ENCODE data around the gene IGIP. TPM values are rescaled to one million over a fixed set of nuclear protein-coding genes. Genes with fewer than 3 reads are reported as not detected.

Gene IGIP
- total RNA-seq, 4 donors from 2014 or later: 6.1 to 16.5 (median 11.6) TPM

DNA sequence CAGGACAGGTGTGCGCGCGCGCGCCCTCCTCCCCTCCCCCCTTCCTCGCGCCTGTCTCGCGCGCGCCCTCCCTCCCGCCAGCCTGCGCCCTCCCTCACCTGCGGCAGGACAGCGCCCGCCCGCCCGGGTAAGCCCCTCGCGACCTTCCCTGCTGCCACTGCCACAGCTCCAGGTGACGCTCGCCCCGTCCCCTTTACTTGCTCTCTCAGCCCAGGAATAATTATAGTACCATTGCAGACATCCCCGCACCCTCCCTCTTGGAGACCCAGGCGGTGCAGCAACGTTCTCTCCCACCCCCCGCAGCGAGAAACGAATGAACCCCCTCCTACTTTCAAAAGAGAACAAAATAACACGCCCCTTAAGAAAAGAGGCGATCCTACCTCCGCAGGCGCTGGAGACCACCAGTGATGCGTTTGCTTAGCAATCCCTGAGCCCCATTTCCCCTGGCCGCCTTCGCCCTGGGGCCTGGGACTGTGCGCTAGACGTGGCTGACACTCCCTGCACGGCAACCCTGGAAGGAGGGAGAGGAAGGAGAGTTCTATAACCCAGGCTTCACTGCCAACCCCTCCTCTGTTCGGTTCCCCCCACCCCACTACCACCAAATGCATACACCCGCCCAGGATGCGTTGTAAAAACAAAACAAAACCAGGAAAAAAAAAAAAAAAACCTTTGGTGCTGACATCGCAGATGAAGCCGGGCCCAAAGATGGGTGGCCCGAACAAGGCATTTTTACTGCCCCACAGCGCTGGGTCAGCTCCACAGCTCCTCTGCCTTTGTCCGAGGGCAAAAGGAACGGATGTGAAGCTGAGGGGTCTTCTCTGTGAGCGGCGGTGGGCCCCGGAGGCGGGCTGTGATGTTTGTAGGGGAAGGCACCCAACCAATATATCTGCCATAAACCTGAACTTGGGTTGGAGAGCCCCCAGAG lies 17.4 kb upstream of the IGIP start:
- H3K9me3 ChIP-seq: no peaks in the 10 kb centered on the region
- no peaks in the 10 kb centered on the region for H3K36me3 ChIP-seq
- peak overlapping the region; percentile 71 for H3K4me3 ChIP-seq
- H3K27ac ChIP-seq: peak overlapping the region; percentile 96
- no peak for TF ChIP-seq EP300 (IDR thresholded peaks at IDR 0.05)
- TF ChIP-seq POLR2A (IDR thresholded peaks at IDR 0.05): no peak
- TF ChIP-seq POLR2AphosphoS5 (IDR thresholded peaks at IDR 0.05): no peak
- TF ChIP-seq, protein P1, sequence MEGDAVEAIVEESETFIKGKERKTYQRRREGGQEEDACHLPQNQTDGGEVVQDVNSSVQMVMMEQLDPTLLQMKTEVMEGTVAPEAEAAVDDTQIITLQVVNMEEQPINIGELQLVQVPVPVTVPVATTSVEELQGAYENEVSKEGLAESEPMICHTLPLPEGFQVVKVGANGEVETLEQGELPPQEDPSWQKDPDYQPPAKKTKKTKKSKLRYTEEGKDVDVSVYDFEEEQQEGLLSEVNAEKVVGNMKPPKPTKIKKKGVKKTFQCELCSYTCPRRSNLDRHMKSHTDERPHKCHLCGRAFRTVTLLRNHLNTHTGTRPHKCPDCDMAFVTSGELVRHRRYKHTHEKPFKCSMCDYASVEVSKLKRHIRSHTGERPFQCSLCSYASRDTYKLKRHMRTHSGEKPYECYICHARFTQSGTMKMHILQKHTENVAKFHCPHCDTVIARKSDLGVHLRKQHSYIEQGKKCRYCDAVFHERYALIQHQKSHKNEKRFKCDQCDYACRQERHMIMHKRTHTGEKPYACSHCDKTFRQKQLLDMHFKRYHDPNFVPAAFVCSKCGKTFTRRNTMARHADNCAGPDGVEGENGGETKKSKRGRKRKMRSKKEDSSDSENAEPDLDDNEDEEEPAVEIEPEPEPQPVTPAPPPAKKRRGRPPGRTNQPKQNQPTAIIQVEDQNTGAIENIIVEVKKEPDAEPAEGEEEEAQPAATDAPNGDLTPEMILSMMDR (IDR thresholded peaks at IDR 0.05): no peak
- 8% methylated on average over 28 of the region's 52 CpGs for WGBS
- H3K27me3 ChIP-seq: no peaks in the 10 kb centered on the region
- H3K4me1 ChIP-seq: peaks cover 59% of the 10 kb centered on the region
- DNase-seq (ENCODE audit: low spot score in 2 of 2): peak; percentile 71 to 86

DNA sequence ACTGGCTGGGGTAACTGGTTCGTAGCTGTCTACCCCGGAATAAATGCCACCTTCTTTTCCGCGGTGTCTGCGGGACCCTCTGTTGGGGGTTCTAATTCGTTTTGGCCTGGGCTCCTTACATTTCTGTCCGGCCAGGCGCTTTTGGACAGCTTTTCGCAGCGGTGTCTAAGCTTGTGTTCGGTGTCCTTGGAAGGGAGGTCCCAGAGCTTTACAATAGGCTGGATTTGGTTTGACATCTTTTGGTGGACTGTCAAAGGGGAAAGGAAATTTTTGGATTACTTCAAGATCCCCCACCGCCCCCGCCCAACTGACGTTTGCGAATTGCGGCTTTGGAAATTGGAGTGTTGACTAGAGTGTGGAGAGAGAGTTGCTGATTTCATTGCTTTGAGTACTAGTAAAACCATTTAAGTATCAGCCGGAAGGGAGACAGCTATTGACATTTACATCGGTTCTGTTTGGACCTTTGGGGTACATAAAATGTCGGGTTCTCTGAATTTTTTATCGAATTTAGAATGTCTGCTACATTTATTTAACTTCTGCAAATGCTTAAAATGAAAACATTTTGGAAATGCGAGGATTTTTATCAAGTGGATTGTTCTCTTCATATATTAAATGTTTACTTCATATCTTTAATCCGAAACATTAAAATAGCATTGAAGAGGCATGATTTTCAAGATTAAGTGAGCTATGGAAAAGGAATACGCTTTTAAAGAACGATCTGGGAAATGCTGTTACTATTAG lies 16.5 kb upstream of the IGIP start:
- peak in 1 of 2 donors; percentile 57 for DNase-seq (ENCODE audit: low spot score in 2 of 2)
- Histone ChIP-seq H3K9me3 (no peaks in the 10 kb centered on the region), H3K36me3 (no peaks in the 10 kb centered on the region), H3K4me1 (peaks cover 62% of the 10 kb centered on the region), H3K27ac (peak overlapping the region; percentile 96), H3K27me3 (no peaks in the 10 kb centered on the region), H3K4me3 (peak overlapping the region; percentile 71)
- TF ChIP-seq, protein P1 (IDR thresholded peaks at IDR 0.05): no peak
- TF ChIP-seq EP300 (IDR thresholded peaks at IDR 0.05) (no peak), POLR2A (IDR thresholded peaks at IDR 0.05) (no peak), POLR2AphosphoS5 (IDR thresholded peaks at IDR 0.05) (no peak)
- 52% methylated on average over 24 of the region's 24 CpGs for WGBS

DNA sequence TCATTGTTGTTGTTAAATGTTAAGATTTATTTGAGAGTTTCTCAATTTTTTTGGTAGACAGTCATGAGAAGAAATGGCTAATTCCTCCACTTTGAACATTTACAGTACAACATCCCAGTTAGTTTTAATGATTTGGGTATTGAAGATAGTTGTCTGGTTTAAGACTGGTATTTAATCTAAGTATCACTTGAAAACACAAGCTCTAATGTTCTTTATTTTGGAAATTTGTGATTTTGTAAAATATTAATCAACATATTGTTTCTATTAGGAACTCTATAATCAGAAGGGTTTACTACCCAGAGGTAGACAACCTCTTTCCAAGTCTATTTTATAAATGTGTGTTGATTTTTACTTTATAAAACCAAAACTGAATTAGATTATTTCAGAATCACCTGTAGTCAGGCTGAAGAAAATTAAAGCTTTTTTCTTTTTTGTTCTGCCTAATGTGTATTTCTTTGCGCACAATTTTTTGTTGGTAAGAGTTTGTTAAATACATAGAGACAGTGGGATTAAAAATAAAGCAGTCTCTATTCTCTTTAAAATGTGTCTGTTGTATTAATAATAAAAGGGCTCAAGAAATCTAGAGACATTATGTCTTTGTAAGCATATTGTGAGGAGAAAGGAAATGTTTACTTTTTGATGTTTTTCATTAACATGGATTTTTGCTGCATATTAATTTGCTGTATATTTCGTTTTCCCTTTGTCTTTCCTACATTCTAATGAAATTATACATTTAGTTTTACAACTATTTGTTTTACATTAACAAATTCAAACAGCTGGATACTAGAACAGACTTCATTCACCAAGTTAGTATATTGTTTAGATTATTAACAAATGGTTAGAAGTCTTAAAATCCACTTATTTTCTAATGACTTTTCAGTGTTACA lies 15.7 kb upstream of the IGIP start:
- 87% methylated on average over 2 of the region's 2 CpGs for WGBS
- H3K36me3 ChIP-seq: no peaks in the 10 kb centered on the region
- peaks cover 65% of the 10 kb centered on the region for H3K4me1 ChIP-seq
- H3K9me3 ChIP-seq: no peaks in the 10 kb centered on the region
- TF ChIP-seq EP300 (IDR thresholded peaks at IDR 0.05): no peak
- TF ChIP-seq POLR2AphosphoS5 (IDR thresholded peaks at IDR 0.05): no peak
- TF ChIP-seq, protein P1 (IDR thresholded peaks at IDR 0.05): no peak
- TF ChIP-seq POLR2A (IDR thresholded peaks at IDR 0.05): no peak
- no peaks in the 10 kb centered on the region for H3K27me3 ChIP-seq
- H3K4me3 ChIP-seq: no peak overlapping the region
- no peak overlapping the region for H3K27ac ChIP-seq
- DNase-seq (ENCODE audit: low spot score in 2 of 2): no peak

DNA sequence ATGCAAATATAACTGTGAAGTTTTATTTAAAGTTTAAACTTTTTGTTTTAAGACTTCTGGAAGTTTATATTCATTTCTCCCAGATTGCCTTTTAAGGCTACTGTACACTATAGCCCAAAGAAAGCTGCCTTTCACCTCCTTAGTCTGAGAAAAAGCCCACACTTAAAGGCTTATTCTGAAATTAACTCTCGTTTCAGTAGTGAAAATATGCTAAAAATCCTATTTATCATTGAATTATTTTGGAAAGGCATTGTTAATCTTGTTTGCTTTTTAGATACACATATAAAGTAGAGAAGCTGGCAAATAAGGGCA lies 15.1 kb upstream of the IGIP start:
- 74% methylated on average over 1 of the region's 1 CpG for WGBS
- Histone ChIP-seq H3K27ac (no peak overlapping the region), H3K36me3 (no peaks in the 10 kb centered on the region), H3K9me3 (no peaks in the 10 kb centered on the region), H3K27me3 (no peaks in the 10 kb centered on the region), H3K4me3 (no peak overlapping the region), H3K4me1 (peaks cover 71% of the 10 kb centered on the region)
- TF ChIP-seq POLR2A (IDR thresholded peaks at IDR 0.05) (no peak), POLR2AphosphoS5 (IDR thresholded peaks at IDR 0.05) (no peak), EP300 (IDR thresholded peaks at IDR 0.05) (no peak)
- TF ChIP-seq, protein P1 (IDR thresholded peaks at IDR 0.05): no peak
- no peak for DNase-seq (ENCODE audit: low spot score in 2 of 2)

Data from suprapubic skin (tissue), 4 donors.